GM18505 (cell line): Measurements from ENCODE around the gene NCOR2.

Source experiments
- ATAC-seq: cut with Tn5 transposase; IDR thresholded peaks from one replicate; pipeline ENCODE4 v1.9.1; 2021; ENCODE audit not compliant: unreplicated experiment
- POLR2A ChIP-seq: IDR thresholded peaks from 4 replicates; pipeline ENCODE4 v1.6.1; 2011; ENCODE audit warnings: borderline replicate concordance; ENCODE audit not compliant: insufficient read depth, insufficient read length; ENCODE audit errors: extremely low read depth

NCOR2 gene

DNA sequence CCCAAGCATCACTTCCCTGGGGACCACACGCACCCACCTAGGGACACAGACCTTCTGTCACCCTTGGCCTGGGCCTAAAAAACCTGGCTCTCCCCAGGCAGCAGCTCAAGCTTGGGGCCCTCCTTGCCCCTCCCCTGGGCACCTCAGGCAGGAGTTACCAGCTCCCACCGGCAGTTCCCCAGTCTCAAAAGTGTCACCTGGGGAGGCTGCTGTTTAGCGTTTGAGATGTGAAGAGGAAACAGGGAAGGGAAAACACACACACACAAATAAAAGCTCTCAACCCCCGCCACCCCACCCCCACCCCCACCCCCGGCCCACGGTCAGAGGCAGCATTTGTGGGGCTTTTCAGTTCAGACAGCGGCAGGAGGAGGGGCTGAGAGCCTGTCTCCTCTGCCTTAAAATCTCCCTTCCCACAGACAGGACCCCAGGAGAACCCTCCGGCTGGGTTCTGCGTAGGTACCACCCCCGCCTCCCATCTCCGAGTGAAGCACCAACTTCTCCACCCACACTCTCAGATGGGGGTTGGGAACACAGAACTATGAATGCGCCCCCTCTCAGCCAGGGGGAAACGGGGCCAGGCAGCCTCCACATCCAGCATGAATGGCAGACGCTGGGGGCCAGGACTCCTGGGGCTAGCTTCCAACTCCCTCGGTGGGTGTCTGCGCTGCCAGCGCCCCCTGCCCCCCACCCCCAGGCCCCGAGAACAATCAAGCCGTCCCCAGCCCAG lies 3.0 kb downstream of the NCOR2 start:
- no peak for ATAC-seq
- TF ChIP-seq POLR2A, result no peak

DNA sequence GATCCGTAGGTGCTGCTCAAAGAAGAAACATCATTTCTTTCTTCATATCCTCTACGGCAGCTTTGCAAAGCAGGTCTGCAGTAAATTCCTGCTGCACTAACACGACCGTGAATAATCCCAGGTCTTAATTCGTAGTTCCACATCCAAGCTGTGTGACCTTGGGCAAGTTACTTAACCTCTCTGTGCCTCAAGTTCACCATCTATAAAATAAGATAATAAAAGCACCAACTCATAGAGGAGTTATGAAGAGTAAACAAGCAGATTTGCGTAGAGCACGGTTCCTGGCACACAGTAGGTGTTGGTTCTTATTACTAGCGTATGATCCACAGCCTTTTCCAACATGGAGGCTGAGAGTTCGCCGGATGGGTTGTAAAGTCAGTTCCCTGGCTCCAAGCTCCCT lies 3.6 kb downstream of the NCOR2 start:
- no peak for TF ChIP-seq POLR2A
- ATAC-seq, result no peak

DNA sequence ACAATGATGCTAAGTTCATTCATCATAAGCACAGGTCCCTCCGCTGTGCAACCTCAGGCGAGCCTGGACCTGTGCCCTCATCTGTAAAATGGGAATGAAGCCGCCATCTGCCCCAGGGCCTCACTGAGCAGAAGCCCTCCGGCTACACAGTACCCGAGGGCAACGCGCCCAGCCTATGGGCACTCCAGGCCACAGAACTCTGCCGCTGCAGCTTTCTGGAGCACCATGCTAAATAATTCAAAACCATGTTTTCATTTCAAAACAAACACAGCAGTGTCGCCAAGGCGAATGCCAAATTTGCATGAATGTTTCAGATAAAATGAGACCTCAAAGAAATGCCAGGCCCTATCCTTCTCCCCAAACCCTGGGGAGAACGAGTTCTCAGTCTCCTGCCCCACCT lies 4.0 kb downstream of the NCOR2 start:
- no peak for TF ChIP-seq POLR2A
- no peak for ATAC-seq

DNA sequence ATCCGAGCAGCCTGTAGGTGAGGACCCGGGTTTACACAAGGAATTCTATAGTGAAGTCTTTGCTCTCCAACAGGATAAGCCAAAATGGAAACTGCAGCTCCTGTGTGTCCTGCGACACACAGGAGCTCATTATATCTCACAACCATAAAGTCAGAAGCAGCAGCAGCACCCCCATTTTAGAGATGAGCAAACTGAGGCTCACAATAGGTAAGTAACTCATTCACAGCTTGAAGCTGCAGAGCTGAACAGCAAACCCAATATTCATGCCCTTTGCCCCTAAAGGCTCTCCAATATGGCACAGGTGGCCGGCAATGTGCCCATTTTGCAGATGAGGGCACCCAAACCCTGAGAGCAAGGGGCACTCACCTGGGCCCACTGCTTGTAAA lies 4.6 kb downstream of the NCOR2 start:
- ATAC-seq, result no peak
- TF ChIP-seq POLR2A, result no peak

DNA sequence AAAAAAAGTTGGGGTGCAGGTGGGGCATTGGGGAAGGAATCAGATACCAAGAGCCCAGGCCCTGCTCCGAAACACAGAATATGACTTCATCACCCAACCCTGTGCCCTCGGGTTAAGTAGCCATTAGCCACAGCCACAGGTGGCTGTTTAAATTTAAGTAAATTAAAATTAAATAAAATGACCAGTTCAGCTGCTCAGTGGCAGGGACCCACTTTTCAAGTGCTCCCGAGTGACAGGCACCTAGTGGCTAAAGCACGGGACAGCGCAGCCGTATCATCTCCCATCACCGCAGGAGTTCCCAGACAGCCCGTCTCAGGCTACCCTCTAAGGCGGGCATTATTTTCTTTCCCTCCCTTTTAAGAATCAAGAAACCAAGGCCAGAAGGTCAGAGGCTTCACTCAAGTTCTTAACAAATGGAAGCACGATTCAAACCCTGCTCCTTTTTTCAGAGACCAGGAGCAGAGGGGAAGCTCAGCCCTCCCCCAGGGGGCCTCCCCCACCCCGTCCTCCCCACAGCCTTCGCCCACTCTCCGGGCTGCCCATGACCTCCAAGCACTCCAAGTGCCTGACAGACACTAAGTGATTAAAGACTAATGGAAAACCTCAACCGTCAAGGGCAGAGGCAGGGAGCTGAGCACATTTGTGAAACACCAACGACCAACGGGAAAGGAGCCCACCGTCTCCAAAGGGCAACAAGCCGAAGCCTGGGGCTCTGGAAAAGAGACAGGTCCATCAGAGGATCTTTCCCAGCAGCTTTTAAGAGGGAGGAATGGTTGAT lies 5.2 kb downstream of the NCOR2 start:
- TF ChIP-seq POLR2A, result no peak
- no peak for ATAC-seq

DNA sequence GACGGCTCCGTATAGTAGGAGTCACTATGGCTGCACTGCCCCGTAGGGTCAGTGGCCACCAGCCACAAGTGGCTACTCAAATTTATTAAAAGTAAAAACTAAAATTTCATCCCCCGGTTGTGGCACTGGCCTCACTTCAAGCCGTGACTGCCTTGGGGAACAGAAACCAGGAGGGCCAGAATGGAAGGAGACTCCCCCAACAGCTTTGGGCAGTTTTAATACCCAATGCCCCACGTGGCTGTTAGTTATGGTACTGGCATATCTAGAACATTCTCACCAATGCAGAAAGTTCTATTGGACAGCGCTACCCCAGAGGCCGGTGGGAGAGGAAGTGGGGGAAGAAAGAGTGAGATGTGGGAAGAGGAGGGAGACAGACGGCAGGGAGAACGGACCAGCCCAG lies 6.2 kb downstream of the NCOR2 start:
- ATAC-seq, result no peak
- TF ChIP-seq POLR2A, result no peak

DNA sequence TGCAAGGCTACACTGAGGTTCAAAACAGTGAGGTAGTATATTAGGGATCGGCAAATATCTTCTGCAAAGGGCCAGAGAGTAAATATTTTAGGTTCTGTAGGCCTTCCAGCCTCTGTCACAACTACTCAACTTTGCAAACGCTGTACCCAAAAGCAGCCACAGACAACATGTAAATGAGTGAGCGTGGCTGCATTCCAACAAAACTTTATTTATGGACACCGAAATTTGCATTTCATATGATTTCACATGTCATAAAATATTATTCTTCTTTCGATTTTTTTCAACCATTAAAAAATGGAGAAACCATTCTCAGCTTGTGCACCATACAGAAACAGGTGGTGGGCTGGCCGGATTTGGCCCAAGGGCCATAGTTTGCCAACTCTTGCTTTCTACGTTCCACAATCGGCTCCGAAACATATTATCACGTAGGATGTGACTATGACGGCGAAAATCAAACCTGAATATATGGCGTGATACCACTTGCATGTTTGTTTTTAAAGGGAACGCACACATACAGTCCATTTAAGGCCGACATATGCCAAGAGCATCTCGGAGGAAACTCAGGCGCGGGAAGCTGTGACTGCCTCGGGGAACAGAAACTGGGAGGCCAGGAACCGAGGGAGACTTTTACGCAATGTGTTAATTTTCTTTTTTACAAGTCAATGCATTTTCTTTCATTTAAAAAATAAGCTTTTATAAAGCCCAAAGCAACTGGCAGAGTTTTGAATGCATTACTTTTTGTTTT lies 7.1 kb downstream of the NCOR2 start:
- no peak for TF ChIP-seq POLR2A
- no peak for ATAC-seq

DNA sequence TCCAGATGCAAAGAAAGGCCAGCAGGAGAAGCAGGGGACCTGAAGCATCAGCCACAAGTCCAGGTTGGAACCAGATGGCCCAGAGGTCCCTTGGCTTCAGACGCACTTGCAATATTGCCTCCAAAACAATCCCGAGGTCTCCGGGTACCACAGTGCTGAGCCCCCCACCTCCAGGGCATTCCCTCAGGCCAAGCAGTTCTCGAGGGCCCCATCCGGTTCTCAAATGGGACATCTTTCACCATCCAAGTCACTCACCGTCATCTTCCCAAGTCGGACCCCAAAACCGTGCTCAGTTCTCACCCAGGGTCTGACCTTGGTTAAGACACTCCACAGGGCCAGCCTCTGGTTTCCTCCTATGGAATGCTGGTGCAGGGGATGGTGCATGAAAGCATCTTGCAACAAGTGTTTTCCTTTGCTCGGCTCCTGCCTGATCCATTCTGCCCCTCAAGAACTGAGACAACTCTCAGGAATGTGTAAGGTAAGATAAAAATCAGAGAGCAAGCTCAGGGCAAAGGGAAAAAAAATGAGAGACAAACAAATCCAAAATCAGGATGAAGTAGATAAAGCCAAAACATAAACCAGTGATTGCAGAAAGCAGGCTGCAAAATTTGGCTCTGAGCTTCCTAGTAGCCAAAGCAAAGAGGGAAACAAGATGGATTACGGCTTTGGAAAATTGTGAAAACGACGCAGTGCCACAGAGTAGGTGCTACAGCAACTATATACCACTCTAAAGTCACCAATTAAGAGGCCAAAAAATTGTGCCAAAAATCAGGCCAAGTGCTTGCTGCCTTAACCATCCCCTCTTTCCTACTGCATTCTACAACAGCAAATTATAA lies 8.0 kb downstream of the NCOR2 start:
- no peak for TF ChIP-seq POLR2A
- ATAC-seq, result no peak

DNA sequence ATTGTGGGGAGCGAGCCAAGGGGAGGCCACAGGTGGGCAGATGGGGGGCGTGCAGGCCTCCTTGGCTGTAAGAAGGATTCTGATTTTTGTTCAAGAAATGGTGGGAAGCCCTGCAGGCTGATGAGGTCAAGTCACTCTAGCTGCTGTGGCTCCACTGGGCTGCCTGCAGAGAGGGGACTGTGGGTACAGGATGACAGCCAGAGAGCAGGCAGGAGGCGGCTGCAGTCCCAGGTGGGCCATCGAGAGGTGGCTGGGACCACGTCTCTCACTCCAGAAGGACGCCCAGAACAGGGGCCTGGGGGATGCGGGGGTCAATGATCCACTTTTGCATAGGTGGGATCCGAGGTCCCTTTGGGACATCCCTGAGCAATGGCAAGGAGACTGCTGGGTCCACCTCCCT lies 9.1 kb downstream of the NCOR2 start:
- no peak for TF ChIP-seq POLR2A

DNA sequence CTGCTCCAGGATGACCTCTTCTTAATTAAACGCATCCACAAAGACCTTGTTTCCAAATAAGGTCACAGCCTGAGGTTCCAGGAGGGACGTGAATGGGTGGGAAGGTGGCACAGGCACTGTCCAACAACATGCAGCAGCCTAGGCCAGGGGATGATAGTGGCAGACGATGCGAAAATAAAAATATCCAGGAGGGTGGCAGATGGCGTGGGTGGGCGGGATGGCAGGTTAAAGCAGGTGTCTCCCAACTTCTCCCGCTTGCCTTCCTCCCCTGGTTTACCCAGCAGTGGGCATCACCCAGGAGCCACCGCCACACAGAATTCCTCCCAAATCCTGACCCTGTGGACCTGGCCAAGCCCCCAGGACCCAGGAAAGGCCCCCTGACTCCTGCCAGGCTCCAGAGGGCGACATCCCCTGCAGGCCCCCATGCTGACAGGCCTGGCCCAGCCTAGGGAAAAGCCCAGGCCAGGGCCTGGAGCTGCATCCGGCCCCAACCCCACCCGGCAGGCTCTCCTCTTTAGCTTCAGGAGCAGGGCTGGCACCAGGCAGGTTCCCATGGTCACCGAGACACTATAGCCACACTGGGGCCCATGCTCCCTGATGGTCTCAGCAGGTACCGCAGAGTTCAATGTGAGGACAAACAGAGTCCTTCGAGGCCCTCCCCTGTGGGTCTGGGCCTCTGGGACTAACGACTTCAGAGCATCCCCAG lies 9.7 kb downstream of the NCOR2 start:
- no peak for TF ChIP-seq POLR2A
- ATAC-seq, result no peak

More for the DNA sequence above, 9.1 kb downstream of the NCOR2 start:
- no peak for ATAC-seq

DNA sequence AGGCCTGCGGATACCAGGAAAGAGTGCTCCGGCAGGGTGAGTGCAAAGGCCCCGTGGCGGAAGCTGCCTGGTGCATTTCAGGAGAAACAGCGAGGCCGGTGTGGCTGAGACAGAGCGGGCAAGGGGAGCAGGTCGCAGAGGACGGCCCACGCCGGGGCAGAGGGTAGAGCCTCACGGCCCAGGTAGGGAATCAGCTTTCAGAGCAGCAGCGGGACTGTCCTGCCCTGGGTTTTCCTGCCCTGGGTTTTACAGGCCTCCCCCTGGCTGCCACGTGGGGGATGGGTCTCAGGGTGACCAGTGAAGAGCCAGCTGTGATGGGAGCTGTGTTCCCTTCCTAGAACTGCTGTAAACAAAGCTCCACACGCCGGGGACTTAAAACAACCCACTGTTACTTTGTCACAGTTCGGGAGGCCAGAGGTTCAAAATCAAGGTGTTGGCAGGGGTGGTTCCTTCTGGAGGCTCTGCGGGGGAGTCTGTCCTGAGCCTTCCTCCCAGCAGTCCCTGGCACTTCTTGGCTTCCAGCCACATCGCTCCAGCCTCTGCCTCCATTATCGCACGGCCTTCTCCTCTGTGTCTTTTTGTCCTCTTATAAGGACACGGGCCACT lies 10.4 kb downstream of the NCOR2 start:
- no peak for ATAC-seq
- no peak for TF ChIP-seq POLR2A

DNA sequence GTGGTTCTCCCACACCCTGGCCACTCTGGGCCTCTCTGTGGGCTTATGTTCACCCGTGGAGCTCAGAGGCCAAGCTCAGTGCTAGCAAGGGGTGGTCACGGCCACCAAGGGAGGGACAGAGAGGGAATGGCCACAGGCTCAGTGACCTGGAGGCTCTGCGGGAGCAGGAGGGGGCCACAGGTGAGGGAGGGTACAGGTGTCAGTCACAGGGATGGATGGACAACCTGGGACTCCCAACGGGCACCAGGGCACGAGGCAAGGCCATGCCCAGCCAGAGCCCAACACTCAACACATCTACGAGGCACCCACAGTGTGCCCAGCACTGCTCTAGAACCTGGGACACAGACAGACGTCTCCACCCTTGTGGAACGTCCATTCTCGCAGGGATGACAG lies 11.3 kb downstream of the NCOR2 start:
- ATAC-seq, result no peak
- TF ChIP-seq POLR2A, result no peak
